NCI-H2029 (cell line): ENCODE measurements around the gene OXCT2.

Experiments
- DNase-seq: peaks from one replicate; lab custom pipeline; 2025; lab: John Stamatoyannopoulos, UW

OXCT2 gene

GRCh38 chr1:39733161-39733560, 38.0 kb downstream of the OXCT2 start:
- no peak for DNase-seq

- no peak for DNase-seq
Measured at GRCh38 chr1:39732730-39733129, 38.4 kb downstream of the OXCT2 start.

- no peak for DNase-seq
Measured at GRCh38 chr1:39729842-39730241, 41.3 kb downstream of the OXCT2 start.

GRCh38 chr1:39729030-39729429, 42.1 kb downstream of the OXCT2 start:
- no peak for DNase-seq

- DNase-seq, result no peak
Measured at GRCh38 chr1:39727932-39728317, 43.2 kb downstream of the OXCT2 start.

- no peak for DNase-seq
Measured at GRCh38 chr1:39727221-39727931, 43.8 kb downstream of the OXCT2 start.

- DNase-seq, result no peak
Measured at GRCh38 chr1:39726600-39726999, 44.5 kb downstream of the OXCT2 start.

- DNase-seq, result peak; percentile 52
Measured at GRCh38 chr1:39722495-39722894, 48.7 kb downstream of the OXCT2 start.

- DNase-seq, result no peak
Measured at GRCh38 chr1:39721664-39722063, 49.5 kb downstream of the OXCT2 start.

- DNase-seq, result peak; percentile 99
Measured at GRCh38 chr1:39720094-39720999, 50.8 kb downstream of the OXCT2 start.
